Activated CD8-positive, alpha-beta T cell treated with anti-CD3 and anti-CD28 coated beads for 36 hours (primary cell): Measurements from ENCODE around the gene DROSHA. TPM values are rescaled to one million over a fixed set of nuclear protein-coding genes. Genes with fewer than 3 reads are reported as not detected.

Experiments used
- ATAC-seq: fragments of 200-7000 bp; cut with Tn5 transposase; one replicate; pipeline ENCODE4 v1.10.0; 2021; ENCODE audit warnings: mild to moderate bottlenecking, moderate library complexity
- CTCF ChIA-PET: fragments of 350-600 bp; sonication (Branson Sonifier 250); formaldehyde crosslinking; loops from one replicate; lab custom pipeline; 2021; ENCODE audit warnings: antibody characterized with exemption; lab: Charles Lee
- POLR2A ChIA-PET: fragments of 350-600 bp; sonication (Branson Sonifier 250); formaldehyde crosslinking; loops from one replicate; lab custom pipeline; 2021; ENCODE audit warnings: antibody characterized with exemption; lab: Charles Lee
- DNase-seq: peaks from one replicate; pipeline ENCODE4 v3.0.0-alpha.2; 2020
- H3K27ac Mint-ChIP-seq: one replicate; pipeline ENCODE4 v1.8.0; 2021; ENCODE audit warnings: mild to moderate bottlenecking, mixed read lengths
- H3K27me3 Mint-ChIP-seq: one replicate; pipeline ENCODE4 v1.8.0; 2021; ENCODE audit warnings: mixed read lengths
- H3K36me3 Mint-ChIP-seq: one replicate; pipeline ENCODE4 v1.8.0; 2021; ENCODE audit warnings: low read depth, mixed read lengths
- H3K4me1 Mint-ChIP-seq: one replicate; pipeline ENCODE4 v1.8.0; 2021; ENCODE audit warnings: low read depth, mixed read lengths
- H3K4me3 Mint-ChIP-seq: one replicate; pipeline ENCODE4 v1.8.0; 2021; ENCODE audit warnings: mild to moderate bottlenecking, moderate library complexity, mixed read lengths
- H3K9me3 Mint-ChIP-seq: one replicate; pipeline ENCODE4 v1.8.0; 2021; ENCODE audit warnings: mixed read lengths
- intact Hi-C: fragments of 100-400 bp; cut with micrococcal nuclease; formaldehyde crosslinking; loops from one replicate; pipeline ENCODE4 v1.10.0; 2022
- total RNA-seq, 2 experiments: library from RNA; stranded (reverse); gene quantifications; one replicate each; pipeline ENCODE4 v1.2.3, GENCODE V29; 2021
- TF ChIP-seq, protein P1 (sequence below): fragments of 200-600 bp; IDR thresholded peaks from one replicate; pipeline ENCODE4 v1.8.0; 2022; ENCODE audit warnings: antibody characterized with exemption, mild to moderate bottlenecking

The DROSHA gene, protein sequence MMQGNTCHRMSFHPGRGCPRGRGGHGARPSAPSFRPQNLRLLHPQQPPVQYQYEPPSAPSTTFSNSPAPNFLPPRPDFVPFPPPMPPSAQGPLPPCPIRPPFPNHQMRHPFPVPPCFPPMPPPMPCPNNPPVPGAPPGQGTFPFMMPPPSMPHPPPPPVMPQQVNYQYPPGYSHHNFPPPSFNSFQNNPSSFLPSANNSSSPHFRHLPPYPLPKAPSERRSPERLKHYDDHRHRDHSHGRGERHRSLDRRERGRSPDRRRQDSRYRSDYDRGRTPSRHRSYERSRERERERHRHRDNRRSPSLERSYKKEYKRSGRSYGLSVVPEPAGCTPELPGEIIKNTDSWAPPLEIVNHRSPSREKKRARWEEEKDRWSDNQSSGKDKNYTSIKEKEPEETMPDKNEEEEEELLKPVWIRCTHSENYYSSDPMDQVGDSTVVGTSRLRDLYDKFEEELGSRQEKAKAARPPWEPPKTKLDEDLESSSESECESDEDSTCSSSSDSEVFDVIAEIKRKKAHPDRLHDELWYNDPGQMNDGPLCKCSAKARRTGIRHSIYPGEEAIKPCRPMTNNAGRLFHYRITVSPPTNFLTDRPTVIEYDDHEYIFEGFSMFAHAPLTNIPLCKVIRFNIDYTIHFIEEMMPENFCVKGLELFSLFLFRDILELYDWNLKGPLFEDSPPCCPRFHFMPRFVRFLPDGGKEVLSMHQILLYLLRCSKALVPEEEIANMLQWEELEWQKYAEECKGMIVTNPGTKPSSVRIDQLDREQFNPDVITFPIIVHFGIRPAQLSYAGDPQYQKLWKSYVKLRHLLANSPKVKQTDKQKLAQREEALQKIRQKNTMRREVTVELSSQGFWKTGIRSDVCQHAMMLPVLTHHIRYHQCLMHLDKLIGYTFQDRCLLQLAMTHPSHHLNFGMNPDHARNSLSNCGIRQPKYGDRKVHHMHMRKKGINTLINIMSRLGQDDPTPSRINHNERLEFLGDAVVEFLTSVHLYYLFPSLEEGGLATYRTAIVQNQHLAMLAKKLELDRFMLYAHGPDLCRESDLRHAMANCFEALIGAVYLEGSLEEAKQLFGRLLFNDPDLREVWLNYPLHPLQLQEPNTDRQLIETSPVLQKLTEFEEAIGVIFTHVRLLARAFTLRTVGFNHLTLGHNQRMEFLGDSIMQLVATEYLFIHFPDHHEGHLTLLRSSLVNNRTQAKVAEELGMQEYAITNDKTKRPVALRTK (N-terminal part only)
- 10 to 100 TPM; 57.8 to 61.0 TPM for total RNA-seq

DNA sequence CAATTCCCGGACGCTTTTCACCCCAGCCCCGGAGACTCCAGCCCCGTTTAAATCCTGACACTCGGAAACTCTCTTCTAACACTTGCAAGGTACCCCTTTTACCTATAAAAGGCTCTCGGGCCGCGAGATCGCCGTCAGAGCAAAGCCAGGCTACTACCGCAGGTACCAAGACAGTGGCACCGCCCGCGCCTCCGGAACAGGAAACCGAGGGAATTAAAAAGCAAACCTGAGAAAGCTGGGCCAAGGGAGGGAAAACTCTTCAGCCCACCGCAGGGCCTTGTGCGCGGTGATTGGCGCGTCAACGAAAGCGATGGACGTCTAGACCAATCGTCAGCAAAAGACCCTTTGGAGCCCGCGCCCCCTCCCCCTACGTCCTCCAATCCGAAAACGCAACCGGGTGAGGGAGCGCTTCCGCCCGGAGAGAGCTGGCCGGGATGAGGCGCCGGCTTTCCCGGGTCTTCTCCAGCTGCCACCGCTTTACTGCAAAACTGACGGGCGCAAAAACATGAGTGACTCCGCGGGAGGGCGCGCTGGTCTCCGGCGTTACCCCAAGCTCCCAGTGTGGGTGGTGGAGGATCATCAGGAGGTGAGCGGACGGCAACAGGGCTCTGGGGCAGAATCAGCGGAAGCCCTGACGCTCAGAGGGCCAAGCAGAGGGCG is at the start of gene DROSHA, which contains the start of gene C5orf22:
TSS of gene DROSHA (minus strand) at position 206 of the 660 bp plus-strand sequence. CDS start 3,034 bp downstream, outside the sequence.
TSS of gene C5orf22 (plus strand) at position 414 of the 660 bp plus-strand sequence. CDS start at position 506, 92 bp downstream.
- Mint-ChIP-seq H3K4me3 (peak within 1 kb of the TSS; percentile 86), H3K36me3 (peaks cover 55% of the 10 kb centered on the region), H3K4me1 (peaks cover 39% of the 10 kb centered on the region), H3K27ac (peak within 1 kb of the TSS; percentile 86), H3K27me3 (no peaks in the 10 kb centered on the region), H3K9me3 (no peaks in the 10 kb centered on the region)
- ATAC-seq, result peak; percentile 98
- intact Hi-C loops, result no loop called here
- POLR2A ChIA-PET, result interaction anchor here (1.1 to 1.7 kb wide), 3 partner anchors 8 to 22 kb away, joined by 3 to 5 read pairs (median 4); no protein-coding TSS in a partner anchor
- peak; percentile 97 for DNase-seq
- CTCF ChIA-PET, result interaction anchor here (1.0 to 1.4 kb wide), 5 partner anchors 10 to 561 kb away, joined by 3 to 4 read pairs (median 3); partner anchors contain the start of gene PDZD2
- TF ChIP-seq, protein P1, sequence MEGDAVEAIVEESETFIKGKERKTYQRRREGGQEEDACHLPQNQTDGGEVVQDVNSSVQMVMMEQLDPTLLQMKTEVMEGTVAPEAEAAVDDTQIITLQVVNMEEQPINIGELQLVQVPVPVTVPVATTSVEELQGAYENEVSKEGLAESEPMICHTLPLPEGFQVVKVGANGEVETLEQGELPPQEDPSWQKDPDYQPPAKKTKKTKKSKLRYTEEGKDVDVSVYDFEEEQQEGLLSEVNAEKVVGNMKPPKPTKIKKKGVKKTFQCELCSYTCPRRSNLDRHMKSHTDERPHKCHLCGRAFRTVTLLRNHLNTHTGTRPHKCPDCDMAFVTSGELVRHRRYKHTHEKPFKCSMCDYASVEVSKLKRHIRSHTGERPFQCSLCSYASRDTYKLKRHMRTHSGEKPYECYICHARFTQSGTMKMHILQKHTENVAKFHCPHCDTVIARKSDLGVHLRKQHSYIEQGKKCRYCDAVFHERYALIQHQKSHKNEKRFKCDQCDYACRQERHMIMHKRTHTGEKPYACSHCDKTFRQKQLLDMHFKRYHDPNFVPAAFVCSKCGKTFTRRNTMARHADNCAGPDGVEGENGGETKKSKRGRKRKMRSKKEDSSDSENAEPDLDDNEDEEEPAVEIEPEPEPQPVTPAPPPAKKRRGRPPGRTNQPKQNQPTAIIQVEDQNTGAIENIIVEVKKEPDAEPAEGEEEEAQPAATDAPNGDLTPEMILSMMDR, result no peak

DNA sequence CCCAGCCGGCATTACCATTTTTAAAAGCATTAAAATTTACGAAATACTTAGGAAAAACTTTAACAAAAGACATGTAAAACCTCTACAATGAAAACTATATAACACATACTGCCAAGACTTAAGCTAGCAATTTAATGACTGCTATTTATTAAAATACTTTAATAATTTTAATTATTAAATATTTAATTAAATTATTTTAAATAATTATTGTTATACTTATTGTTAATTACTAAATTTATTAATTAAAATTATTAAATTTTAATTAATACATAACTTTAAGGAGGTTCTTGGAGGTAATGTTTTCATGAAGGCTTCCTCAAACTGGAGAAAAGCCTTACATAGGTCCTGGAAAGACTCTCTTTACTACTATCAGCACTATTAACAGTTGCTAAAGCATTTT is 47.7 kb upstream of the DROSHA start:
- Mint-ChIP-seq H3K4me3 (no peak overlapping the region), H3K36me3 (no peaks in the 10 kb centered on the region), H3K27ac (no peak overlapping the region), H3K27me3 (peaks cover 17% of the 10 kb centered on the region), H3K4me1 (no peaks in the 10 kb centered on the region), H3K9me3 (no peaks in the 10 kb centered on the region)
- intact Hi-C loops, result no loop called here
- POLR2A ChIA-PET, result no interaction called here
- TF ChIP-seq, protein P1, result no peak
- ATAC-seq (no peak), DNase-seq (no peak)
- CTCF ChIA-PET, result interaction anchor here (1.0 to 1.2 kb wide), 2 partner anchors 14 to 497 kb away, joined by 3 to 4 read pairs; no protein-coding TSS in a partner anchor

DNA sequence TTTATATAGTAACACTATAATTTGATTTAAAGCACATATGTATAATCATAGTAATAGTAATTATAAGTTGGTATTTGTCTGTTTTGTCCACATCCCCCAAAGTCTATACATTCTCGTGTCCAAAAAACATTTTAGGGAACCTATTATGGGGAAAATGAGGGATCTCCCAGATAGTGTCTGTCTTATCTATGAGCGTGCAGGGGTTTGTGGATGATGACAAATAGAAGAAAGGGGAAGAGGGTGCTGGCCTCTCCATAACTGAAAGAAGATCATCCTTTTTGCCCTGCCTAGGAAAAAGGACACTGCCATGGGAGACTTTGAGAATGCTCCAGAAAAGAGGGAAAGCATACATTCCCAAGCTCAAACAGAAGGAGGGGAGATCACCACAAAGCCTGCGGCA is 45.5 kb upstream of the DROSHA start:
- no peak overlapping the region for H3K4me3 Mint-ChIP-seq
- no peak for DNase-seq
- TF ChIP-seq, protein P1, result no peak
- no peak overlapping the region for H3K27ac Mint-ChIP-seq
- no peaks in the 10 kb centered on the region for H3K4me1 Mint-ChIP-seq
- intact Hi-C loops, result no loop called here
- no peaks in the 10 kb centered on the region for H3K36me3 Mint-ChIP-seq
- peaks cover 17% of the 10 kb centered on the region for H3K27me3 Mint-ChIP-seq
- ChIA-PET CTCF (no interaction called here), POLR2A (no interaction called here)
- H3K9me3 Mint-ChIP-seq, result no peaks in the 10 kb centered on the region
- no peak for ATAC-seq

DNA sequence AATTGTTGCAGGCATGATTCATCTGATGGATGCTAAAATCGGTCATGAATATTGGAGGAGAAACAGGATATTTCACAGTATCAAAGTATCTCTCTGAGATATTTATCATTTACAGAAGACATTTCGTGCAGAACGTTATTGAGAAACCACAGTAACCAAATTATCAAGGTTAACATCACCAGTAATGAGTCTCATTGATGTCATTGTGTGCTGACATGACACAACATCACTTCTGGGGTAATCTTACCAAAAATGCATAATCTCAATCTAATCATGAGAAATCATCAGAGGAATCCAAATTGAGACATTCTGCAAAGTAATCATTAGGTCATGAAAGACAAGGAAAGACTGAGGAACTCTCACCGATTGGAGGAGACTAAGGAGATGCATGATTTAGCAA is 42.9 kb upstream of the DROSHA start:
- ATAC-seq, result no peak
- Mint-ChIP-seq H3K4me1 (no peaks in the 10 kb centered on the region), H3K36me3 (no peaks in the 10 kb centered on the region), H3K27me3 (peaks cover 15% of the 10 kb centered on the region), H3K27ac (no peak overlapping the region), H3K9me3 (no peaks in the 10 kb centered on the region), H3K4me3 (no peak overlapping the region)
- CTCF ChIA-PET, result no interaction called here
- TF ChIP-seq, protein P1, result no peak
- no peak for DNase-seq
- intact Hi-C loops, result no loop called here
- POLR2A ChIA-PET, result no interaction called here
